ENCODE data around the gene FGFR2. TPM values are rescaled to one million over a fixed set of nuclear protein-coding genes. Genes with fewer than 3 reads are reported as not detected.

FGFR2 gene
- total RNA-seq, 1 donor from 2014 or later: 7.4 TPM

GRCh38 chr10:121453160-121453559 is 145.1 kb downstream of the FGFR2 start:
- Mint-ChIP-seq H3K4me3 (ENCODE audit: unreplicated experiment) (no peak overlapping the region), H3K9me3 (ENCODE audit: unreplicated experiment) (peaks cover 2% of the 10 kb centered on the region), H3K27me3 (ENCODE audit: unreplicated experiment) (peaks cover 5% of the 10 kb centered on the region), H3K27ac (ENCODE audit: unreplicated experiment) (no peak overlapping the region), H3K36me3 (ENCODE audit: unreplicated experiment) (peaks cover 5% of the 10 kb centered on the region), H3K4me1 (ENCODE audit: low read depth, unreplicated experiment) (no peaks in the 10 kb centered on the region)
- DNase-seq: no peak
- no peak for TF ChIP-seq CTCF (IDR thresholded peaks at IDR 0.05; ENCODE audit: partially characterized antibody, unreplicated experiment)

GRCh38 chr10:121452581-121452980 is 145.7 kb downstream of the FGFR2 start:
- peaks cover 5% of the 10 kb centered on the region for H3K27me3 Mint-ChIP-seq (ENCODE audit: unreplicated experiment)
- no peak for TF ChIP-seq CTCF (IDR thresholded peaks at IDR 0.05; ENCODE audit: partially characterized antibody, unreplicated experiment)
- H3K4me3 Mint-ChIP-seq (ENCODE audit: unreplicated experiment): no peak overlapping the region
- no peaks in the 10 kb centered on the region for H3K4me1 Mint-ChIP-seq (ENCODE audit: low read depth, unreplicated experiment)
- H3K36me3 Mint-ChIP-seq (ENCODE audit: unreplicated experiment): peaks cover 5% of the 10 kb centered on the region
- H3K27ac Mint-ChIP-seq (ENCODE audit: unreplicated experiment): no peak overlapping the region
- peaks cover 2% of the 10 kb centered on the region for H3K9me3 Mint-ChIP-seq (ENCODE audit: unreplicated experiment)
- no peak for DNase-seq

- no peaks in the 10 kb centered on the region for H3K36me3 Mint-ChIP-seq (ENCODE audit: unreplicated experiment)
- no peak overlapping the region for H3K4me3 Mint-ChIP-seq (ENCODE audit: unreplicated experiment)
- no peak overlapping the region for H3K27ac Mint-ChIP-seq (ENCODE audit: unreplicated experiment)
- no peaks in the 10 kb centered on the region for H3K4me1 Mint-ChIP-seq (ENCODE audit: low read depth, unreplicated experiment)
- peaks cover 5% of the 10 kb centered on the region for H3K27me3 Mint-ChIP-seq (ENCODE audit: unreplicated experiment)
- TF ChIP-seq CTCF (IDR thresholded peaks at IDR 0.05; ENCODE audit: partially characterized antibody, unreplicated experiment): no peak
- DNase-seq: no peak
- H3K9me3 Mint-ChIP-seq (ENCODE audit: unreplicated experiment): peaks cover 2% of the 10 kb centered on the region
Observed at GRCh38 chr10:121450247-121450646, 148.0 kb downstream of the FGFR2 start.

- Mint-ChIP-seq H3K36me3 (ENCODE audit: unreplicated experiment) (no peaks in the 10 kb centered on the region), H3K4me1 (ENCODE audit: low read depth, unreplicated experiment) (no peaks in the 10 kb centered on the region), H3K27me3 (ENCODE audit: unreplicated experiment) (peaks cover 5% of the 10 kb centered on the region), H3K9me3 (ENCODE audit: unreplicated experiment) (peaks cover 4% of the 10 kb centered on the region), H3K27ac (ENCODE audit: unreplicated experiment) (no peak overlapping the region), H3K4me3 (ENCODE audit: unreplicated experiment) (no peak overlapping the region)
- no peak for DNase-seq
- TF ChIP-seq CTCF (IDR thresholded peaks at IDR 0.05; ENCODE audit: partially characterized antibody, unreplicated experiment): no peak
Observed at GRCh38 chr10:121449482-121449924, 148.7 kb downstream of the FGFR2 start.

GRCh38 chr10:121448766-121449421 is 149.3 kb downstream of the FGFR2 start:
- H3K9me3 Mint-ChIP-seq (ENCODE audit: unreplicated experiment): peaks cover 4% of the 10 kb centered on the region
- no peak overlapping the region for H3K27ac Mint-ChIP-seq (ENCODE audit: unreplicated experiment)
- no peak for TF ChIP-seq CTCF (IDR thresholded peaks at IDR 0.05; ENCODE audit: partially characterized antibody, unreplicated experiment)
- no peaks in the 10 kb centered on the region for H3K36me3 Mint-ChIP-seq (ENCODE audit: unreplicated experiment)
- H3K4me3 Mint-ChIP-seq (ENCODE audit: unreplicated experiment): no peak overlapping the region
- H3K4me1 Mint-ChIP-seq (ENCODE audit: low read depth, unreplicated experiment): no peaks in the 10 kb centered on the region
- DNase-seq: no peak
- peaks cover 5% of the 10 kb centered on the region for H3K27me3 Mint-ChIP-seq (ENCODE audit: unreplicated experiment)
